CD4-positive, alpha-beta T cell treated with Interleukin-15 for 1 hour (primary cell): ENCODE data around the gene KANSL1.
"Not testable (repeated sequence)": the region's sequence is repeated elsewhere in the genome, so short reads cannot be mapped to it uniquely, and the experiment has no call there.

ENCODE experiments used
- DNase-seq: peaks from one replicate; pipeline ENCODE4 v3.0.0-alpha.2; 2020

The KANSL1 gene

GRCh38 chr17:46193151-46193625, at the start of gene KANSL1:
TSS of gene KANSL1 (minus strand) at chr17:46193429. CDS start at chr17:46172143, 21,286 bp downstream.
- peak; percentile 96 for DNase-seq

- DNase-seq: not testable (repeated sequence)
Measured at GRCh38 chr17:46231359-46231758, 38.1 kb upstream of the KANSL1 start.

DNA sequence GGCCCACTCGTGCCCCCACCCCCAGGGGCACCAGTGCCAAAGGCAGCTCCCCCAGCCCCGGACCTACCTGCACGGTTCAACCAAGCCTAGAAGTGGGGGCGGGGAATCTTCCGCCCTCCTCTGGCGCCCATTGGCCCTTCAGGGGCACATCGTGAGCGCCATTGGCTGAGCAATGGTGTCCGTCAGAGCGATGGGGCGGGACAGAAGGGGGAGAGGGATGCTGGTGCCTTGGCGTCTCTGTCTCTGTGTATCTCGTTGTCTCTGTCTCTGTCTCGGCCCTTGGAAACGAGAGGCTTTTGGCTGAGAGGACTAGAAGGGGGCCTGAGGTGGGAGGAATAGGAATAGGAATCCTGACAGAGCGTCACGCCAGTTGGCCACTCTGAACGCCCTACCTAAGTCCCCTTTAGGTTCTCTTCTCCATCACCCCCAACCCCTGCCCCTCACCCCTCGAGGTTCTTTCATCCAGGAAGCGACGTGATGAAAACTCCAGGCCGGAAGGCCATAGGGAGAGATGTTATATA, 32.1 kb upstream of the KANSL1 start:
- peak; percentile 96 for DNase-seq

DNA sequence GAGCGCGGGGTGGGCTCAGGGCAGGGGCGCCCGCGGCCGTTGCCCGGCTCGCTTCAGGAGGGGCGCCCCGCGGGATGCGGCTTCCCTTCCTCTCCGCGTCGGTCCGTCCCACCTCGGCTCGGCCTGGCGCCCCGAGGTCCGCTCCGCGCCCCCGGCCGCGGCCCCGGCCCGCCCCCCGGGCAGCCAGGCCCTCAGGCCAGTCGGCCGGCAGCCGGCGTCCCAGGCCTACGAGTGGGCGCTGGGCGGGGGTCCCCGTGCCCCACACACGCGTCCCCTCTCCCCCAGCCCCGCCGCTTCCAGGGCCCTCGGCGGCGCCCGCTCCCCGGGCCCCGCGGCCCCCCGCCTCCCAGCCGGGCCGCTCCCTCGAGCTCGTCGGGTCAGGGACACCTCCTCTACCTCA, 31.6 kb upstream of the KANSL1 start:
- not testable (repeated sequence) for DNase-seq

- not testable (repeated sequence) for DNase-seq
Measured at GRCh38 chr17:46223041-46223440, 29.8 kb upstream of the KANSL1 start.

- no peak for DNase-seq
Measured at GRCh38 chr17:46216682-46217081, 23.5 kb upstream of the KANSL1 start.

DNA sequence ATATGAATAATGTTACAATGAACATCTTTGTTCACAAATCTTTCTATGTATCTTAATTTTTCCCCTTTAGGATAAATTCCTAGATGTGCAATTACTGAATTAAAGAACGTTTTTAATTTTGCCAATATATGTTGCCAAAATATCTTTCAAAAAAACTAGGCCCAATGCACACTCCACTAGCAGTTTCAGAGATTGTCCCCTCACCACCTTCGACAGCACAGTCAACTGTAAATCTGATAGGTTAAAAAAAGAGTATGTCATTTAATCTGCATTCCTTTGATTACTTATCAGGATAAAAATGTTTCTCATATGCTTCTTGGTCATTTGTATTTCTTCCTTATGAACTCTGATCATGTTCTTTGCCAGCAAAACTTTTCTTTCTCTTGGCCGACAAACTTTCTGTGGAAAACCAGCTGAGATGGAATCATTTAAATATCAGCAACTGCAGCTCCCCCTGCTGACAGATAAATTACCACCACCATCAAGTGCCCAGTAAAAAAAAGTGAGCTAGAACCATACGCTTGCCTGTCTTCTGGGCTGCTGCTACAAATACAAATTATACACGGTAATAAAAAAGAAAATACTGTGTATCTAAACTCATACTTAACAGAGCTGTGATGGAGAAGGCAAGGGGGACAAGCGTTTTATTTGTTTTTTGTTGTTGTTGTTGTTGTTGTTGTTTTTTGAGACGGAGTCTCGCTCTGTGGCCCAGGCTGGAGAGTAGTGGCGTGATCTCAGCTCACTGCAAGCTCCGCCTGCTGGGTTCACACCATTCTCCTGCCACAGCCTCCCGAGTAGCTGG, 19.6 kb upstream of the KANSL1 start:
- DNase-seq: peak; percentile 78

- DNase-seq: no peak
Measured at GRCh38 chr17:46208997-46209396, 15.8 kb upstream of the KANSL1 start.

DNA sequence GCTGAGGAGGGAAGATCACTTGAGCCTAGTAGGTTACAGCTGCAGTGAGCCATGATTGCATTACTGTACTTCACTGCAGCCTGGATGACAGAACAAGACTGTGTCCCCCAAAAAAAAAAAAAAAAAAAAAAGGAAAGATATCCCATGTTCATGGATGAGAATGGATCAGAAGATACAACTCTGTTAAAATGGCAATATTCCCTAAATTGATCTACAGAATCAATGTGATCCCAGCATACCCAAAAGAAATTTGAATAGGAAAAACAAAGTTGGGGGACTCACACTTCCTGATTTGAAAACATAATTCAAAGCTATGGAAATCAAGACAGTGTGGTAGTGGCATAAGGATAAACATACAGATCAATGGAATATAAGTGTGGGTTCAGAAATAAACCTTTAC, 12.7 kb upstream of the KANSL1 start:
- no peak for DNase-seq

- DNase-seq: no peak
Measured at GRCh38 chr17:46202424-46202823, 9.2 kb upstream of the KANSL1 start.

GRCh38 chr17:46201491-46201890, 8.3 kb upstream of the KANSL1 start:
- no peak for DNase-seq

GRCh38 chr17:46200197-46200596, 7.0 kb upstream of the KANSL1 start:
- no peak for DNase-seq

- DNase-seq: no peak
Measured at GRCh38 chr17:46199379-46199778, 6.2 kb upstream of the KANSL1 start.

GRCh38 chr17:46198233-46198632, 5.0 kb upstream of the KANSL1 start:
- no peak for DNase-seq

GRCh38 chr17:46197530-46197929, 4.3 kb upstream of the KANSL1 start:
- DNase-seq: no peak

DNA sequence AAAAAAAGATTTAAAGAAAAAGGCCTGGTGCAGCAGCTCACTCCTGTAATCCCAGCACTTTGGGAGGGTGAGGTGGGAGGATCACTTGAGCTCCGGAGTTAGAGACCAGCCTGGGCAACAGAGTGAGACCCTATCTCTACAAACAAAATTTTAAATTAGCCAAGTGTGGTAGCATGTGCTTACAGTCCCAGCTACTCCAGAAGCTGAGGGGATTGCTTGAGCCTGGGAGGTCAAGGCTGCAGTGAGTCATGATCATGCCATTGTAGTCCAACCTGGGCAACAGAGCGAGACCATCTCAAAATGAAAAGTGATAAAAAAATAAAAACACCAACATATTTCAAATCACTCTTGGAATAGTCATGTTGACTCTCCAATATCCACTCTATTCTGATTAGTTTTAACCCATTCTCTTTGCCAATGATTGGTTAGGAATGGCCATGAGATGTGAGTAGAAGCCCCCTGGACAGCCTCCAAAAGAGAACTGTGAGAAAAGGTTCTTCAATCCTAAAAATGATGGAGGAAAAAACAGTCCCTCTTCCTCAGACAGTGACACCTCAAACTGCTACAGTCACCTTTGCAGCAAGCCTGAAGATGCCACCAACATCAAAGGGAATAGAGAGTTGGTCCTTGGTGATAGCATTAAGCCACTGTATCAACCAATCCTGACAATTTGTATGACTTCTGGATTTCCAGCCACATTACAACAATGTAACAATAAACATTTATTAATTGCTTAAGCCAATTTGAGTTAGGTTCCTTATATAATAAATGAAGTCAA, 2.9 kb upstream of the KANSL1 start:
- DNase-seq: no peak

DNA sequence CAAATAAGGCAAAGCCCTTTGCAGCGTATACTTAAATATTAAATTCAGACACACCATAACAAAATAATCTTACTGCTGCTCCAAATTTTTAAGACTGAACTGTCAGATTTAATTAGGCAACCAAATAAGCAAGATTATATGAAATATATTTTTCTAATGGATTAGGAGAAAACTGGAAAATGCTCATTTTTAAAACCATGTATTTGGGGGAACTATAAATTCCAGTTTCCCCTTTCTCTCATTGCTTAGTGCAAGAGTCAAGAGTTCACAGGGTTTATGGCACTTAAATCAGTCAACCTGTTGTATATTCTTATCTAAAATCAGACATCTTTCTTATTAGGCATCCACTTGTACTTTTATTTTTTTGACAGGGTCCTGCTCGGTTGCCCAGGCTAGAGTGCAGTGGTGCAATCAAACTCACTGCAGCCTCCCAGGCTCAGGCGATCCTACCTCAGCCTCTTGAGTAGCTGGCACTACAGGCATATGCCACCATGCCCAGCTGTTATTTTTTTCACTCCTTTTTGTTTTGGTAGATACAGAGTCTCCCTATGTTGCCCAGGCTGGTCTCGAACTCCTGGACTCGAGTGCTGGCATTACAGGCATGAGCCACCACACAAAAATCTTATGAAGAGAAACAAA, 2.1 kb upstream of the KANSL1 start:
- no peak for DNase-seq

GRCh38 chr17:46194393-46195216, 1.4 kb upstream of the KANSL1 start:
- peak; percentile 79 for DNase-seq

DNA sequence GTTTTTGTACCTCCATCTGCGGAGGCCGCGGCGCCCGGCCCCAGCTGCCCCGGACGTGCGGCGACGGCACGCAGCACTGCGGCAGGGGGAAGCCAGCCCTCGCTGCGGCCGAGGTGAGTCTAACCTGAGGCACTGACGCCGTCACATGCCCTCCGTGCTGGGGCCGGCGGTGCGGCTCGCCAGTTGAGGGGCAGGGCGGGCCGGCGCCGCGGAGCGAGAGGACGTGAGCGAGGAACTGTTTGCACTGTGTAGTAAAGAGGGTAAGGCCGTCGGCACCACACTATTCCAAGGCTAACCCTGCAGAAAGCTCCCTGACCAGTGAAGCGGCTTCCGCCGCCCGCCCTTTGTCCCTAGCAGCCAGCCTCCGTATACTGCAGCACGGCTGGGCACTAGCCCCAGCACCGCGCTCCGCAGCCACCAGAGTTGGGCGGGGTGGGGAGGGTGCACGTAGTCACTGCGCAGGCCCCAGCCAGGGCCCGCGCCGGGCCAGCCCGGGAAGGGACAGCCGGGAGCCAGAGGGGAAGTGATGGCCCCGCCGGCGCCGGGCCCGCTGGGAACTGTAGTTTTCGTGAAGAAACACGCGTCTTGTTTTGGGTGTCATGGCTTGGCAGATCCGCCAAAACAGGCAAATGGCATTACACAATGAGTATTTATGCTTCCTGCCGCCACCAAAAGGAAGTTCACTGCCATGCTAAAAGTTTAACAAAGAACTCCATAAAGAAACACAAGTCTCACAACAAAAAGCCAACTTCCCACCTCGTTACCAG, 580 bp upstream of the KANSL1 start:
- DNase-seq: peak; percentile 98

GRCh38 chr17:46192439-46193150, 634 bp downstream of the KANSL1 start:
- DNase-seq: peak; percentile 77

DNA sequence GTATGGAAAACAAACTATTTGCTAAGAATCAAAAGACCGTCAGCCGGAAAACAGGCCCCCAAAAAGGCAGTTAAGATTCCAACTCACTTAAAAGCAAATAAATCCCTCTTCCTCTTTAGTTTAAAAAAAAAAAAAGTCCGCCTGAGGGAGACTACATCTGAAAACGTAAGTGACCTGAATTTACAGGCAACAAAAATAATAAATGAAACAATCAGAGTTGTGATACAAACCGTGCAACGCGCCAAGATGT, 1.1 kb downstream of the KANSL1 start:
- DNase-seq: no peak
